GM18508 (cell line): ENCODE measurements around the gene ZNF467.

Experiments
- ATAC-seq: cut with Tn5 transposase; IDR thresholded peaks from one replicate; pipeline ENCODE4 v1.9.1; 2021; ENCODE audit warnings: moderate number of reproducible peaks; ENCODE audit not compliant: insufficient read depth, unreplicated experiment

The ZNF467 gene

GRCh38 chr7:149774237-149775175, 1.1 kb upstream of the ZNF467 start:
- no peak for ATAC-seq

DNA sequence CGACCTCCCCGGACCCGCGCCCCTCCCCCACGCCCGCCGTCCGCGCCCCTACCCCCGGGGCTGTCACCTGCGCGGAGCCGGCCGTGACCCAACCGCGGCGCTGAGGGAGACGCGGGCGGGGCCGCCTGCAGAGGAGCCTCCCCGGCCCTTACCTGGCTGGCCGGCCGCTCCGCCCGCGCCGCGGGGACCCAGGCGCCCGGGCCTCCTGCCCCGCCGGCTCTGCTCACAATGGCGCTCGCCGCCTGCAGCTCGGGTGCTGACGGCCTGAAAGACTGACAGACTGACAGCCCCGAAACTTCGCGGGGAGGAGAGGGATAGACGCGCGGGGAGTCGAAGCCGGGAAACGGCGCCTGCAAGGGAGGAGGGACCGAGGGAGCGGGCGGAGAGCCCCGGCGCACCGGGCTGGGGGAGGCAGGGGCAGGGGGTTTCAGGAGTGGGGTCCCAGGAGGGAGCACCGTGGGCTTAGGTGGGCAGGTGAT, 393 bp downstream of the ZNF467 start:
- no peak for ATAC-seq

DNA sequence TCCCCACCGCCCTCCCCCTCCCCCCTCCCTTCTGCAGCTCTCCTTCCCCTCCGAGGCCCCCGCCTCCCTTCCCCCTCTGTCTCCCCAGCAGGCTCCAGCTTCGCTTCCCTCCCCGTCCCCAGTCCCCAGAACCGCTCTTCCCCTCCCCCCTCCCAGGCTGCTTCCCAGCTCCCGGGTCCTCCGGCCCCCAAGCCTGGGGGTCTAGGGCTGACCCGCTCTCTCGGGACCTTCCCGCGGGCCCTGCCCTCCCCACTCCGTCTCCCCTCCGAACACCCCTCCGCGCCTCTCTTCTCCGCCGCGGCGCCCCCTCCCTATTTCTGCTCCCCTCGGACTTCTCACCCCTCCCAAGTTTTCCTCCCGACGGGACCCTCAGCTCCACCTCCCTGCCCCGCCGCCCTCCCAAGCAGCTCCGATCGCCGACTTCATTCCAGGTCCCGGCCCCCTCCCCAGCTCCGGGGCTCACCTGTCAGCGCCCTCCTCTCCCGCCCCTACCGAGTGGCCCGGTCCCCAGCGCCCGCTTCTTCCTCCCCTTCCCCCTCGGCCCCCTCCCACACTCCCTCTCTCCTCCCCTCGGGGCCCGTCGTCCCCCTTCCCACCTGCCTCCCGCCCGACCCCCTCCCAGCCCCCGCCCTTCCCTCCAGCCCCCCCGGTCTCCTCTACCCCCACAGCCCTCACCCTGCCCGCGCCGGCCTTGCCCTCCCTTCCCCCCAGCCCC, 990 bp downstream of the ZNF467 start:
- no peak for ATAC-seq

GRCh38 chr7:149771720-149772240, 1.6 kb downstream of the ZNF467 start:
- no peak for ATAC-seq

DNA sequence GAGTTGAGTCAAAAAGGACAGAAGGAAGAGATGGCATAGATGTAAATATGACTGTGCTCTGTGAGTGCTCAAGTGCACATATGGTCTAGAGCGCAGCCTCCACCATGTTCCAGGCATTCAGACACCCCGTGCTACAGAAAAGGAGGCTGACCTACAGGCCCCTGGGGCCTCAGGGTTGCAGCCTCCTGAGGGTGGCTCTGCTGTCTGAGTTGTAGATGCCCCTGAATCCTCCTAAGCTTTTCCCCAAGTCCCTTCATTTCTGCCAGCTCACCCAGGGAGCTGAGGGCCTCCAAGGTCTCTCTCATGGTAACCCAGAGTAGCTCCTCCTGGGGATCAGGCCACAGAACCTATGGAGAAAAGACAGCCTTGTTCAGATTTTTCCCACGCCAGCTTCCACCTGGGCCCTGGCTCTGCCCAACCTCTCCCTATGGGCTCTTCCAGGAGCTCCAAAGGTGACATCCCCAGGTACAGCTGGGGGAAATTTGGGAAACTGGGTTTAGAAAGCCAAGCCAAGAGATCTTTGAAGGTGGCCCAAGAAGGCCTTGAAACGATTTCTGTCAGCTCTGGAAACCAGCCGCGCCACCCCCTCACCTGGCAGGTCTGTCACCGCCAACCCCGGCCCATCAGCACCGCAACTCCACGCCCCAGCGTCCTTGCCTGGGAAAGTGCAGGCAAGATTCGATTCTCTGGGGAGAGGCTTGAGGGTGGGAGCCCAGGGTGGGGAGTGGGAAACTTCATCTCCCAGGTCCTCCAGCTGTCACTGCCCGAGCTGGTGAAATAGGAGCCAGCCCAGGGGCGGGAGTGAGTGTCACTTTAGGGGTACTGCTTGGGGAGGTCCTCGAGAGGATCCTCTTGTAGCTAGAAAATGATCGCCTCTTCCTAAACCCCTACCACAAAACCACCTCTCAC, 2.4 kb downstream of the ZNF467 start:
- ATAC-seq, result no peak

- ATAC-seq, result no peak
Measured at GRCh38 chr7:149769915-149770314, 3.5 kb downstream of the ZNF467 start.

DNA sequence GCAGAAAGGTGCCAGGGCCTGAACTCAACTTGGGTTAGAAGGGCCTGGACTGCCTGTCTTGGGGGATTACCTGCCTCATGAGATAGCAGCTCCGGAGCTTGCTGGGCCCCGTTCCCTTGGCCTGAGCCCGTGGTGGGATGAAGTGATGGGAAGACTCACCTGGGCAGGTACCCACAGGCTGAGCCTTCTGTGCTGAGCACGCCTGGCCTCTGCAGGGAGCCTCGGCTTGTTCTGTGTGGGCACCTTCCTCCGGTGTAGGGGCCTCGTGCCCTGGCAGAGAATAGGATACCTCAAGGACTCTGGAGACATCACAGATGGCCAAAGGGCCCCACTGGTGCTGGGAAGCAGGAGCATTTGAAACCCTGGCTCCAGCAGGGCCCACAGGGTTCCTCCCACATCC, 4.5 kb downstream of the ZNF467 start:
- ATAC-seq, result no peak

DNA sequence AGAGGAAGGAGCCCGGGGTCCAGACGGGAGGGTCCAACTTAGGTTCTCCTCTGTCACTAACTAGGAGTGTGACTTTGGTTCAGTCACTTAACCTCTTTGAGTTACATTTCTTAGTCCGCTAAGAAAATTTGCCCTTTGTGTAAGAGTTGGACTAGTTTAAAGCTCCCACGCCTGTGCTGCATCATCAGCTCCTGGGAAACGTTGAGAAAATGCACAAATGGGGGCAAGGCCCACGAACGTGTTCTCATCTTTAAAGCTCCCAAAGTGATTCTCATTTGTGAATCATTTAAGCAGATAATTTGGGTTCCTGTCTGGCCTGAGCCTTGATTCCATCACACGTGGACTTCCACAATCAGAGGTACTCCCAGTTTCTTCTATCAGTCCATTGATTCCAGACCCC, 6.3 kb downstream of the ZNF467 start:
- no peak for ATAC-seq

DNA sequence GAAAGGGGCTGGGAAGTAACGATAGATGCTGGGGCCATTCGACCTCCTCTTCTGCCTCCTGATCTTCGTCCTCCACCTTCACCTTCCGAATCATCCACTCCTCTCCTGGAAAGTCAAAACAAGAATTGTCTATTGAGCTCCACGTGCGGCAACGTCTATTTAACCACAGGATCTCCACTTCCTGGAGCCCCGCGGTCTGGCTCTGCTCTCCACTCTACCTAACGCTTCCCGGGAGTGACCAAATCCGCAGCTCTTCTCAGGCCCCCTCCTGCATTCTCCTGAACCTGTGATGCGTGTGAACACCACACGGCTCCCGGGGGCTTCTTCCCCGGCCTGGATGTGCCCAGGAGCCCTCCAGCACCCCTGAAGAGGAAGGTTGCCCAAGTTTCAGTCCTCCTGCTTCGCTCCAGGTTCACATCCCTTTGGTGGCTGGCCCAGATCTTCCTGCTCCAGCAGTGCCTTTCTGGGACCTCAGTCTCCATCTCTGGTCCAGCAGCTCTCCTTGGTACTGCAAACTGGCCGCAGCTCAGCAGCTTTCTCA, 7.2 kb downstream of the ZNF467 start:
- ATAC-seq, result no peak

GRCh38 chr7:149765399-149766121, 7.8 kb downstream of the ZNF467 start:
- no peak for ATAC-seq

DNA sequence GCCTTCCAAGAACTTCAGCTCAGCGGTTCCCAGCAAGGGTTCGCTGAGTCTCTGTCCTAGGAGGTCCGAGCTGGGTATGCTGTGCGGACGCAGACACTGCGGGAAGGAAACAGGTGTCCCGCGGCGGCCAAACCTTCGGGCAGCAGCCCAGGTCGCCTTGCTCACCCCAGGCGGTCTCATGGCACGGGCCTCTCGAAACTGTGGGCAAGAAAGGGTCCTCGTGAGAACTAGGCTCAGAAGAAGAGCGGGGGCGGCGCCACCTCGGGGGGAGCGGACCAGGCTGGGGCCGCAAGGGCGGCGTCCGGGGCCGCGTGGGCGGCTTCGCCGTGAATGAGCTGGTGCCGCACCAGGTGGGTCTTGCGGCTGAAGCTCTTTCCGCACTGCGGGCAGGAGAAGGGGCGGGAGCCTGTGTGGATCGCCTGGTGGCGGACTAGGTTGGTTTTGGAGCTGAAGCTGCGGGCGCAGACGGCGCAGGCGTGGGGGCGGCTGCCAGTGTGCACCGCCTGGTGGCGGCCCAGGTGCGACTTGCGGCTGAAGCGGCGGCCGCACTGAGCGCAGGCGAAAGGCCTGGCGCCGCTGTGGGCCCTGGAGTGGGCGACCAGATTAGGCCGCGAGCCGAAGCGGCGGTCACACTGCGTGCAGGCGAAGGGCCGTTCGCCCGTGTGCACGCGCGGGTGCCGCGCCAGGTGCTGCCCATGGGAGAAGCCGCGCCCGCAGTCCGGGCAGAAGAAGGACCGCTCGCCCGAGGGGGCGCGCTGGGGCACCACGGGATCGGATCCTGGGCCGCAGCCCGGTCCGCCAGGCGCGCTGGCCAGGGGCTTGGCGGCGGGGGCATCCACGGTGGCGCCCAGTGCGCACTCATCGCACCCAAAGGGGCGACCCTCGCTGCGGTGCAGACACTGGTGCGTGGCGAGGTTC, 8.6 kb downstream of the ZNF467 start:
- no peak for ATAC-seq

GRCh38 chr7:149763563-149764240, 9.7 kb downstream of the ZNF467 start:
- ATAC-seq, result no peak

DNA sequence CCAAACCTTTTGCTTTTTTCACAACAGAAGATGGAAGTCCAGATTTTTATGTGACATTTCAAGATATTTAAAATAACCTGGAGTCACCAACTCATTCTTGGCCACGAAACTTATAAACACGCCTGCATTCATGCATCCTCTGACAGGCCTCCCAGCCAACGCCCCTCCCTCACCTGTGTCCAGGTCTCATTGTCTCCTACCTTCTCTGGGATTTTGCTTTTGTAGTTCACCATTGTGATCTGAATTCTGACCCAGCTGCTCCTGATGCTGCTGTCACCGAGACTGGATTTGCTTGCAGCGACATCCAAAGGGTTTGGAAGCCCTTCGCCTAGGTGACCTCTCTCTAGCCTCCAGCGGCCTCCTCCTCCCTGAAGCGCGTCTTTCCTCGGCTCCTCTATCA, 10.8 kb downstream of the ZNF467 start:
- no peak for ATAC-seq

- no peak for ATAC-seq
Measured at GRCh38 chr7:149762089-149762488, 11.3 kb downstream of the ZNF467 start.

GRCh38 chr7:149761307-149761706, 12.1 kb downstream of the ZNF467 start:
- no peak for ATAC-seq

DNA sequence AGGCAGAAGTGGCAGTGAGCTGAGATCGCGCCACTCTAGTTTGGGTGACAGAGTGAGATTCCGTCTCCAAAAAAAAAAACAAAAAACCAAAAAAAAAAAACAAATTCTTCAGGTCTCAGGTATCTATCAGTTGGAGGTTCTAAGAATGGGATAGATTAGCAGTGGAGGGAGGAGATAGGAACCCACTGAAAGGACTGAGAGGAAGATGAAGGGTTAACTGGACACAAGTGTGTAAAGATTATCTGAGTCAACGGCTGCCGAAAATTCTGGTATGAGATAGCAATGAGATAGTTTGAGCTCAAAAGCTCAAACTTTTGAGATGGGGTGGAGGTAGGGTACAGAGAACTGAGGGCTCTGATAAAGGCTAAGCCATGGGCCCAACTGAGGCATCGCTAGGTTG, 12.8 kb downstream of the ZNF467 start:
- no peak for ATAC-seq

DNA sequence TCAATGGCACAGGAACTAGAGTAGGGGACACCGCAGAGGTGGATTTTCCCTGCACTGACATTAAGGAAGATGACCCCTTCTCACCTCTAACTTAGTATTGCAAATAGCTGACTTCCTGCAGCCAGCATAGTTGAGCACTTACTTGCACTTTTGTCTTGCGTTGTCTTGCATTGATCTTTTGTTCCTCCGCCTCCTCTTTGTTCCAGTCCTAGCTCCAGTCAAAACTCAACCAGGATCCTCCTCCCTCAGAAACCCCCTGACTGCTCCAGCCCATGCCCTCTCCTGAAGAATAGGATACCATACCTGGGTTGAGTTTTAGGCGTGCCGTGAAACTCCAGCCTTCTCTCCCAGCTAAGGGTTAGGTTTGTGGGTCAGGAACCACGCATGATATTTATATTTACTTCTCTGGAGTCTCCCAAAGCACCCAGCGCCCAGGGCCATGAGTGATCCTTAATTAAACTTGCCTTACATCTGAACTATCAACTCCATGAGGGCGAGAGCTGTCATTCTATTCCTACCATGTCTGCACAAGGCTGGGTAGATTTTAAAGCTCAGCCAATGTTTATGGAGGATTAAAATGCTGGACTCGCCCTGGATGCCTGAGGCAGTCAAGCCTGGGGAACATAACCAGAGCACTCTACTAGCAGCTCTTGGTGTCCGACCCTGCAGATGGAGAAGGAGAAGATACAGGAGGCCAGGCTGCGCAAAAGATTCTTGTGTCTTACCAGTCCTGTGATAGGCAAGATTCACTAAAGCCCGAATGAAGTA, 14.1 kb downstream of the ZNF467 start:
- ATAC-seq, result no peak
